SU-DHL-6 (cell line): ENCODE measurements around the gene EDIL3.

Experiments
- CTCF ChIP-seq: fragments of 200-600 bp; sonication (generic); IDR thresholded peaks from one replicate; pipeline ENCODE4 v1.5.1; 2017; ENCODE audit warnings: antibody characterized with exemption, mild to moderate bottlenecking, low read length, moderate library complexity; ENCODE audit not compliant: insufficient read depth, poor library complexity, severe bottlenecking
- EZH2phosphoT487 ChIP-seq: fragments of 200-600 bp; sonication (generic), shearing (Covaris generic); conservative IDR thresholded peaks from 2 replicates; pipeline ENCODE4 v1.6.1; 2018; ENCODE audit warnings: mild to moderate bottlenecking, antibody characterized with exemption, low read length, moderate library complexity, mixed read lengths

GRCh38 chr5:84272771-84273516, 111.7 kb downstream of the EDIL3 start:
- TF ChIP-seq CTCF: no peak
- no peak for TF ChIP-seq EZH2phosphoT487
